Activated naive CD8-positive, alpha-beta T cell treated with anti-CD3 and anti-CD28 coated beads, Interleukin-2, amount 50 U/mL, for 24 hours (primary cell): Measurements from ENCODE around the gene CADM3.
A peak's percentile ranks its signal among the peaks of the same experiment; 100 is the strongest.

Experiments used
- ATAC-seq: fragments of 150-1000 bp; cut with Tn5 transposase; one replicate; pipeline ENCODE4 v1.10.0; 2021
- DNase-seq: peaks from one replicate; pipeline ENCODE4 v3.0.0; 2021
- H3K27ac Mint-ChIP-seq: one replicate; pipeline ENCODE4 v1.8.0; 2021; ENCODE audit warnings: mild to moderate bottlenecking, mixed read lengths
- H3K27me3 Mint-ChIP-seq: one replicate; pipeline ENCODE4 v1.8.0; 2021; ENCODE audit warnings: mixed read lengths
- H3K36me3 Mint-ChIP-seq: one replicate; pipeline ENCODE4 v1.8.0; 2021; ENCODE audit warnings: low read depth, mixed read lengths
- H3K4me1 Mint-ChIP-seq: one replicate; pipeline ENCODE4 v1.8.0; 2021; ENCODE audit warnings: mixed read lengths
- H3K4me3 Mint-ChIP-seq: one replicate; pipeline ENCODE4 v1.8.0; 2021; ENCODE audit warnings: mild to moderate bottlenecking, moderate library complexity, mixed read lengths
- H3K9me3 Mint-ChIP-seq: one replicate; pipeline ENCODE4 v1.8.0; 2021; ENCODE audit warnings: mixed read lengths

CADM3 gene

GRCh38 chr1:159207774-159208173, 36.4 kb downstream of the CADM3 start:
- peaks cover 28% of the 10 kb centered on the region for H3K4me1 Mint-ChIP-seq
- no peak for ATAC-seq
- no peaks in the 10 kb centered on the region for H3K9me3 Mint-ChIP-seq
- H3K4me3 Mint-ChIP-seq: no peak overlapping the region
- peak overlapping the region; percentile 25 for H3K27ac Mint-ChIP-seq
- no peak for DNase-seq
- H3K27me3 Mint-ChIP-seq: peaks cover 60% of the 10 kb centered on the region
- H3K36me3 Mint-ChIP-seq: no peaks in the 10 kb centered on the region

GRCh38 chr1:159208175-159208825, 36.9 kb downstream of the CADM3 start:
- H3K27me3 Mint-ChIP-seq: peaks cover 58% of the 10 kb centered on the region
- no peaks in the 10 kb centered on the region for H3K9me3 Mint-ChIP-seq
- H3K27ac Mint-ChIP-seq: no peak overlapping the region
- no peaks in the 10 kb centered on the region for H3K36me3 Mint-ChIP-seq
- no peak overlapping the region for H3K4me3 Mint-ChIP-seq
- H3K4me1 Mint-ChIP-seq: peaks cover 28% of the 10 kb centered on the region
- DNase-seq: no peak
- no peak for ATAC-seq

- Mint-ChIP-seq H3K4me3 (no peak overlapping the region), H3K27me3 (peaks cover 60% of the 10 kb centered on the region), H3K4me1 (peaks cover 27% of the 10 kb centered on the region), H3K27ac (no peak overlapping the region), H3K9me3 (no peaks in the 10 kb centered on the region), H3K36me3 (no peaks in the 10 kb centered on the region)
- ATAC-seq: no peak
- no peak for DNase-seq
Measured at GRCh38 chr1:159209061-159209460, 37.6 kb downstream of the CADM3 start.

DNA sequence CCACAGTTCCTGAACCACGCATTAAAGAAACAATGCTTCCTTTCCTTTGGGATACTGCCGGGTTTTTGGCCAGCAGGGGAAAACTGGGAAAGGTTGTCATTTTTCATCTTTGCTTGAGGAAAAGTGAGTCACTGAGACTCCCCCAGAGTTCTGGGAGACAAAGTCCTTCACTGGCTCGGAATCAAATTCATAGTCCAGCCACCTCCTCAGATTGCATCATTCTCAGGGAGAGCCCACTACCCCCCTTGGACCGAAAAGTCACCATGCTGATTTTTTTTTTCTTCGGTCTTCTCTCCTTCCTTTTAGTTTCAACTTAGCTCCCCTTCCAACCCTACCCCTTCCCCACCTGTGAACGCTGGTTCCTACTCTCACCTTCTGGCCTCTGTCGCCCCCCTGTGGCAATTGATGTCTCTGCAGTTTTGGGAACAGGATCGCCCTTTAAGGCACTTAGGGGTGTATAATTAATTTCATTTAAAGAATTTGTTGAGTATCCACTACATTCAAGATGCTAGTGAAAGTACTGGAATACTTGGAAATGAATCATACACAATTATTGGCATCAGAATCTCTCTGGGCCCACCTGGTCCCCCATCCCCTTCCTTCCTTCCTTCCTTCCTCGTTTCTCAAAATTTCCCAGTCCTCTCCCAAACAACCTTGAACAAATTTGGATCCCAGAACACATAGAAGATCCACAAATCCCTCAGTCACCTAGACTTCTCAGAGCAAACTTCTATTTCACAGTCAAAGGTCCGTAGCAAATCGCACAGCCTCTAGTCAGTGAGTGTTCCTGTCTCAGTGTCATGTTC, 40.1 kb downstream of the CADM3 start:
- Mint-ChIP-seq H3K4me1 (peaks cover 19% of the 10 kb centered on the region), H3K9me3 (no peaks in the 10 kb centered on the region), H3K4me3 (no peak overlapping the region), H3K27ac (no peak overlapping the region), H3K36me3 (no peaks in the 10 kb centered on the region), H3K27me3 (peaks cover 54% of the 10 kb centered on the region)
- no peak for ATAC-seq
- DNase-seq: peak; percentile 71

- Mint-ChIP-seq H3K4me1 (peaks cover 8% of the 10 kb centered on the region), H3K27ac (no peak overlapping the region), H3K4me3 (no peak overlapping the region), H3K36me3 (no peaks in the 10 kb centered on the region), H3K27me3 (peaks cover 56% of the 10 kb centered on the region), H3K9me3 (no peaks in the 10 kb centered on the region)
- ATAC-seq (no peak), DNase-seq (no peak)
Measured at GRCh38 chr1:159212596-159212995, 41.2 kb downstream of the CADM3 start.

DNA sequence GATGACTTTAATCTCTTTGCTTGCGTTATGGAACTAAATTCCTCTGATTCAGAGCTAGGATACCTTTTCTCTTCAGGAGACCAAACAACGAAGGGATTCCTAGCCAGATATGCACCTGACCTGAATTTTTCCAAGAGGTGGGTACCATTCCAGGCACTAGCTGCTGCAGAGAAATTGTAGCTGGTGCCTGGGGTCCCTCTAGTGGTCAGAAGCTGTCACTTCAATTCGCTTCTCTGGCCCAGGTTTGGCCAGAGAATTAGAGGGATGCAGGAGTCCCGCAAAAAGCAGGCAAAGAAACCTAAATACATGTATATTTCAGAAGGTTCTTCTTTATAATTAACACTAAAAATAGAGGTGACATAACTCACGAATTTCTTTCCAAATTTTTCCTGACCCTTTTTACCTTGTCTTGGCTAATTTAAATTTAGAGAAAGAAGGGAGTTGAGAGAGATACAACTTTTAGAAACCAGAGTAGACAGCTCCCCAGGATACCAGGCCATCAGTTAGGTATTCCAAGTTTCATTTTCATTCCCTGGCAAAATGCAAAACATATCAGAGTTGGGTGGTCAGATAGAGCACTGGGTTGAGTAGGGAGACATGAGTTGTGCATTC, 42.8 kb downstream of the CADM3 start:
- DNase-seq (peak; percentile 41), ATAC-seq (no peak)
- H3K4me3 Mint-ChIP-seq: no peak overlapping the region
- H3K27ac Mint-ChIP-seq: no peak overlapping the region
- no peaks in the 10 kb centered on the region for H3K4me1 Mint-ChIP-seq
- peaks cover 50% of the 10 kb centered on the region for H3K27me3 Mint-ChIP-seq
- H3K9me3 Mint-ChIP-seq: no peaks in the 10 kb centered on the region
- no peaks in the 10 kb centered on the region for H3K36me3 Mint-ChIP-seq

GRCh38 chr1:159218649-159219636, 47.5 kb downstream of the CADM3 start:
- no peaks in the 10 kb centered on the region for H3K36me3 Mint-ChIP-seq
- H3K9me3 Mint-ChIP-seq: no peaks in the 10 kb centered on the region
- H3K4me3 Mint-ChIP-seq: no peak overlapping the region
- H3K27ac Mint-ChIP-seq: no peak overlapping the region
- peaks cover 25% of the 10 kb centered on the region for H3K27me3 Mint-ChIP-seq
- ATAC-seq: no peak
- no peak for DNase-seq
- no peaks in the 10 kb centered on the region for H3K4me1 Mint-ChIP-seq

GRCh38 chr1:159222075-159222865, 50.9 kb downstream of the CADM3 start:
- Mint-ChIP-seq H3K4me3 (no peak overlapping the region), H3K27me3 (peaks cover 14% of the 10 kb centered on the region), H3K27ac (no peak overlapping the region), H3K4me1 (no peaks in the 10 kb centered on the region), H3K36me3 (no peaks in the 10 kb centered on the region), H3K9me3 (no peaks in the 10 kb centered on the region)
- DNase-seq: no peak
- no peak for ATAC-seq

DNA sequence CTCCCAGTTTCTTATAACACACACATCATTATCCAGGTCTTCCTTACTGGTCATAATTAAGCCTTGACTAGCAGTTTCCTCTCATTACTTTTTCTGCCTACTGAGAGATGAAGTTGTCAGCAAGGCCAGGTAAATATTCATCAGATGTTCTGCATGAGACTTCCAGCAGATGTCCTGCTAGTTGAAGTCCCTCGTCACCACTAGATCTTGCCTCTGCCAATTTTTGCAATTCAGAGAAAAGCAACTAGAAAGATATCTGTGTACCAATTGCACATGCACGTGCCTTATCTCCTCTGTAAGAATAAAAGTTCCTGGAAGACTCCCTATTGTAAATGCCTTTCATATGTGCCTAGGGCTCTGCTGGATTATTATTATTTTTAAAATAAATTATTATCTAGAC, 51.6 kb downstream of the CADM3 start:
- no peak for DNase-seq
- Mint-ChIP-seq H3K36me3 (no peaks in the 10 kb centered on the region), H3K4me3 (no peak overlapping the region), H3K4me1 (no peaks in the 10 kb centered on the region), H3K27me3 (peaks cover 13% of the 10 kb centered on the region), H3K27ac (no peak overlapping the region), H3K9me3 (no peaks in the 10 kb centered on the region)
- no peak for ATAC-seq

DNA sequence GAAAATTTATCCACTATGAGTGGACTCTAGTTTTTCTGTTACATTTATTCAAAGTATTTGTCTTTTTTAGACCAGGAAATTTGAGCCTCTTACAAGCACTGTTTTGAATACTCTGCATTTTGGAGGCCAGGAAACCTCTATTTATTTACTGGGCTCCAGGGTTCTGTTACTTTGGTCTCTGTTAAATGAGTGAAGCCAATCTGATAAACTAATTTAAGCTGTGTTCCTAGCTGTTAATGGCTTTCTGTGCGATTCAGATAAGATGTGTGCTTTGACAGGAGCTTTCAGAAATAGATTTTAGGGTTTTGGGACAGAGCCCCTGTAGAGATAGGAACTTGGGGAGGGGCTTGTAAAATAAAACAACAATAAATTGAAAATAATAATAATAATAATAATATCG, 57.1 kb downstream of the CADM3 start:
- DNase-seq: no peak
- Mint-ChIP-seq H3K27me3 (peaks cover 16% of the 10 kb centered on the region), H3K36me3 (no peaks in the 10 kb centered on the region)

GRCh38 chr1:159229260-159229885, 58.0 kb downstream of the CADM3 start:
- Mint-ChIP-seq H3K4me3 (no peak overlapping the region), H3K27ac (no peak overlapping the region), H3K4me1 (no peaks in the 10 kb centered on the region), H3K27me3 (peaks cover 16% of the 10 kb centered on the region), H3K9me3 (no peaks in the 10 kb centered on the region), H3K36me3 (no peaks in the 10 kb centered on the region)
- no peak for DNase-seq
- ATAC-seq: no peak

More for the DNA sequence above, 57.1 kb downstream of the CADM3 start:
- H3K27ac Mint-ChIP-seq: no peak overlapping the region
- no peaks in the 10 kb centered on the region for H3K4me1 Mint-ChIP-seq
- no peak overlapping the region for H3K4me3 Mint-ChIP-seq
- H3K9me3 Mint-ChIP-seq: no peaks in the 10 kb centered on the region
- ATAC-seq: no peak

GRCh38 chr1:159229896-159230295, 58.5 kb downstream of the CADM3 start:
- Mint-ChIP-seq H3K27me3 (peaks cover 16% of the 10 kb centered on the region), H3K4me3 (no peak overlapping the region), H3K4me1 (no peaks in the 10 kb centered on the region), H3K27ac (no peak overlapping the region), H3K36me3 (no peaks in the 10 kb centered on the region), H3K9me3 (no peaks in the 10 kb centered on the region)
- no peak for ATAC-seq
- no peak for DNase-seq

- Mint-ChIP-seq H3K9me3 (peaks cover 15% of the 10 kb centered on the region), H3K4me3 (no peak overlapping the region), H3K27me3 (peaks cover 23% of the 10 kb centered on the region), H3K36me3 (no peaks in the 10 kb centered on the region), H3K4me1 (no peaks in the 10 kb centered on the region), H3K27ac (no peak overlapping the region)
- ATAC-seq (no peak), DNase-seq (no peak)
Measured at GRCh38 chr1:159239551-159240220, 68.3 kb downstream of the CADM3 start.
